Astrocyte (in vitro differentiated cells and primary cell): ENCODE data around the gene SPINT1. TPM values are rescaled to one million over a fixed set of nuclear protein-coding genes. Genes with fewer than 3 reads are reported as not detected.

Experiments used
- DNase-seq: peaks from one replicate; pipeline ENCODE4 v3.0.0-alpha.2; 2010; ENCODE audit warnings: low read depth
- FAIRE-seq: peaks from 2 replicates; lab custom pipeline; 2011; peaks lifted over from hg19 to GRCh38; lab: Jason Lieb, UNC
- H2AFZ ChIP-seq: 2 replicates; pipeline ENCODE4 v1.6.0; 2012; ENCODE audit warnings: low read depth, low read length, inconsistent platforms
- H3K27ac ChIP-seq: 2 replicates; pipeline ENCODE4 v1.5.1; 2011; ENCODE audit warnings: low read depth, low read length, inconsistent platforms
- H3K27me3 ChIP-seq: 2 replicates; pipeline ENCODE4 v1.6.0; 2011; ENCODE audit warnings: low read length, inconsistent platforms; ENCODE audit not compliant: insufficient read depth
- H3K36me3 ChIP-seq: 2 replicates; pipeline ENCODE4 v1.5.1; 2011; ENCODE audit warnings: low read length, inconsistent platforms; ENCODE audit not compliant: insufficient read depth
- H3K4me1 ChIP-seq: 2 replicates; pipeline ENCODE4 v1.5.1; 2011; ENCODE audit warnings: low read length, inconsistent platforms; ENCODE audit not compliant: insufficient read depth
- H3K4me2 ChIP-seq: 2 replicates; pipeline ENCODE4 v1.6.0; 2012; ENCODE audit warnings: low read length, inconsistent platforms
- H3K4me3 ChIP-seq: 2 replicates; pipeline ENCODE4 v1.5.1; 2011; ENCODE audit warnings: low read depth, mild to moderate bottlenecking, low read length, inconsistent platforms; ENCODE audit not compliant: insufficient read depth
- H3K79me2 ChIP-seq: 2 replicates; pipeline ENCODE4 v1.6.0; 2012; ENCODE audit warnings: mild to moderate bottlenecking, low read length, inconsistent platforms; ENCODE audit not compliant: insufficient read depth
- H3K9ac ChIP-seq: 2 replicates; pipeline ENCODE4 v1.6.0; 2012; ENCODE audit warnings: mild to moderate bottlenecking, low read length, inconsistent platforms
- H3K9me3 ChIP-seq: 2 replicates; pipeline ENCODE4 v1.5.1; 2012; ENCODE audit warnings: low read depth, mild to moderate bottlenecking, low read length, inconsistent platforms; ENCODE audit not compliant: insufficient read depth
- H4K20me1 ChIP-seq: 2 replicates; pipeline ENCODE4 v1.6.0; 2012; ENCODE audit warnings: low read length, inconsistent platforms; ENCODE audit not compliant: insufficient read depth
- H3K27ac Mint-ChIP-seq: one replicate; pipeline ENCODE4 v1.8.0; 2021; ENCODE audit warnings: mild to moderate bottlenecking, mixed read lengths; ENCODE audit not compliant: unreplicated experiment
- H3K27me3 Mint-ChIP-seq: one replicate; pipeline ENCODE4 v1.8.0; 2021; ENCODE audit warnings: low read depth, mixed read lengths; ENCODE audit not compliant: unreplicated experiment
- H3K36me3 Mint-ChIP-seq: one replicate; pipeline ENCODE4 v1.8.0; 2021; ENCODE audit warnings: low read depth, mixed read lengths; ENCODE audit not compliant: unreplicated experiment
- H3K4me1 Mint-ChIP-seq: one replicate; pipeline ENCODE4 v1.8.0; 2021; ENCODE audit warnings: low read depth, mixed read lengths; ENCODE audit not compliant: unreplicated experiment
- H3K4me3 Mint-ChIP-seq: one replicate; pipeline ENCODE4 v1.8.0; 2021; ENCODE audit warnings: mild to moderate bottlenecking, moderate library complexity, mixed read lengths; ENCODE audit not compliant: unreplicated experiment
- H3K9me3 Mint-ChIP-seq: one replicate; pipeline ENCODE4 v1.8.0; 2021; ENCODE audit warnings: mild to moderate bottlenecking, mixed read lengths; ENCODE audit not compliant: unreplicated experiment
- CTCF ChIP-seq: IDR thresholded peaks from 2 replicates; pipeline ENCODE4 v1.5.1; 2011; ENCODE audit warnings: low read depth, mild to moderate bottlenecking, inconsistent platforms, low read length, moderate library complexity; ENCODE audit not compliant: insufficient read depth
- EZH2 ChIP-seq: IDR thresholded peaks from 2 replicates; pipeline ENCODE4 v1.6.1; 2012; ENCODE audit warnings: mild to moderate bottlenecking, low read length, inconsistent platforms; ENCODE audit not compliant: insufficient read depth
- total RNA-seq: library from RNA; stranded (reverse); gene quantifications from 2 replicates; pipeline ENCODE4 v1.2.1, GENCODE V29; 2021

The SPINT1 gene
- total RNA-seq, 1 donor from 2014 or later: 40.3 TPM

GRCh38 chr15:40838756-40839155 lies 5.1 kb upstream of the SPINT1 start:
- peaks cover 2% of the 10 kb centered on the region for H3K36me3 Mint-ChIP-seq
- Histone ChIP-seq H2AFZ (no peak overlapping the region), H3K4me1 (no peaks in the 10 kb centered on the region), H3K36me3 (no peaks in the 10 kb centered on the region), H3K27ac (no peak overlapping the region), H3K9ac (no peak overlapping the region), H3K4me3 (no peak overlapping the region), H3K4me2 (no peak overlapping the region), H4K20me1 (no peaks in the 10 kb centered on the region), H3K27me3 (peaks cover 4% of the 10 kb centered on the region), H3K79me2 (no peaks in the 10 kb centered on the region), H3K9me3 (no peaks in the 10 kb centered on the region)
- FAIRE-seq (no peak), DNase-seq (no peak)
- TF ChIP-seq CTCF (no peak), EZH2 (no peak)
- no peak overlapping the region for H3K4me3 Mint-ChIP-seq
- H3K9me3 Mint-ChIP-seq: no peaks in the 10 kb centered on the region
- peaks cover 5% of the 10 kb centered on the region for H3K4me1 Mint-ChIP-seq
- H3K27me3 Mint-ChIP-seq: peaks cover 9% of the 10 kb centered on the region
- no peak overlapping the region for H3K27ac Mint-ChIP-seq

GRCh38 chr15:40841741-40842140 lies 2.1 kb upstream of the SPINT1 start:
- DNase-seq (no peak), FAIRE-seq (no peak)
- H4K20me1 ChIP-seq: no peaks in the 10 kb centered on the region
- H3K4me1 ChIP-seq: peaks cover 13% of the 10 kb centered on the region
- Mint-ChIP-seq H3K36me3 (peaks cover 2% of the 10 kb centered on the region), H3K27ac (no peak overlapping the region), H3K27me3 (peaks cover 13% of the 10 kb centered on the region), H3K4me3 (no peak overlapping the region), H3K4me1 (peaks cover 19% of the 10 kb centered on the region), H3K9me3 (no peaks in the 10 kb centered on the region)
- no peak overlapping the region for H3K9ac ChIP-seq
- H3K4me2 ChIP-seq: no peak overlapping the region
- no peak overlapping the region for H3K4me3 ChIP-seq
- no peaks in the 10 kb centered on the region for H3K79me2 ChIP-seq
- peaks cover 11% of the 10 kb centered on the region for H3K27me3 ChIP-seq
- H3K36me3 ChIP-seq: no peaks in the 10 kb centered on the region
- H3K27ac ChIP-seq: no peak overlapping the region
- TF ChIP-seq CTCF (no peak), EZH2 (no peak)
- H2AFZ ChIP-seq: no peak overlapping the region
- H3K9me3 ChIP-seq: no peaks in the 10 kb centered on the region

- Histone ChIP-seq H2AFZ (peak overlapping the region; percentile 33), H4K20me1 (no peaks in the 10 kb centered on the region), H3K27me3 (peaks cover 11% of the 10 kb centered on the region), H3K4me1 (peaks cover 13% of the 10 kb centered on the region), H3K9ac (no peak overlapping the region), H3K4me3 (peak overlapping the region; percentile 48), H3K79me2 (no peaks in the 10 kb centered on the region), H3K9me3 (no peaks in the 10 kb centered on the region), H3K4me2 (peak overlapping the region; percentile 80), H3K36me3 (no peaks in the 10 kb centered on the region), H3K27ac (no peak overlapping the region)
- FAIRE-seq (no peak), DNase-seq (no peak)
- no peaks in the 10 kb centered on the region for H3K9me3 Mint-ChIP-seq
- H3K27ac Mint-ChIP-seq: peak overlapping the region; percentile 75
- peaks cover 13% of the 10 kb centered on the region for H3K27me3 Mint-ChIP-seq
- peaks cover 34% of the 10 kb centered on the region for H3K4me1 Mint-ChIP-seq
- H3K36me3 Mint-ChIP-seq: peaks cover 2% of the 10 kb centered on the region
- TF ChIP-seq EZH2 (peak; percentile 57), CTCF (no peak)
- H3K4me3 Mint-ChIP-seq: peak overlapping the region; percentile 76
Measured at GRCh38 chr15:40843261-40843884, 475 bp upstream of the SPINT1 start.
